Measurements from ENCODE around the gene CHD5. TPM values are rescaled to one million over a fixed set of nuclear protein-coding genes. Genes with fewer than 3 reads are reported as not detected.

CHD5 gene
- total RNA-seq, 4 donors from 2014 or later, result 5.5 to 16.9 (median 12.0) TPM

GRCh38 chr1:6123083-6123482 lies 57.0 kb downstream of the CHD5 start:
- no peak for DNase-seq (ENCODE audit: extremely low spot score)
- Histone ChIP-seq H3K4me1 (peaks cover 4 to 13% (median 11%) of the 10 kb centered on the region in 4 donors), H3K9me3 (no peaks in the 10 kb centered on the region), H3K27me3 (peaks cover 0 to 30% (median 0%) of the 10 kb centered on the region in 4 donors), H3K4me3 (no peak overlapping the region), H3K36me3 (peaks cover 0 to 4% (median 0%) of the 10 kb centered on the region in 4 donors), H3K27ac (replicated peaks in 1 of 4) (no peak overlapping the region)
- WGBS, result 68% methylated on average over 7 of the region's 7 CpGs
- intact Hi-C loops (cut with DNase I), result no loop called here
- TF ChIP-seq EP300 (IDR thresholded peaks at IDR 0.05), result no peak
- TF ChIP-seq POLR2AphosphoS5 (IDR thresholded peaks at IDR 0.05), result no peak
- TF ChIP-seq CTCF (IDR thresholded peaks at IDR 0.05), result no peak
- no peak for TF ChIP-seq POLR2A (IDR thresholded peaks at IDR 0.05; ENCODE audit: low read depth)

- intact Hi-C loops (cut with DNase I), result no loop called here
- 87% methylated on average over 17 of the region's 17 CpGs for WGBS
- Histone ChIP-seq H3K27me3 (peaks cover 0 to 18% (median 0%) of the 10 kb centered on the region in 4 donors), H3K9me3 (peaks cover 0 to 8% (median 0%) of the 10 kb centered on the region in 4 donors), H3K4me3 (no peak overlapping the region), H3K4me1 (no peaks in the 10 kb centered on the region), H3K36me3 (peaks cover 0 to 4% (median 0%) of the 10 kb centered on the region in 4 donors), H3K27ac (replicated peaks in 1 of 4) (no peak overlapping the region)
- no peak for TF ChIP-seq CTCF (IDR thresholded peaks at IDR 0.05)
- TF ChIP-seq EP300 (IDR thresholded peaks at IDR 0.05), result no peak
- TF ChIP-seq POLR2AphosphoS5 (IDR thresholded peaks at IDR 0.05), result no peak
- TF ChIP-seq POLR2A (IDR thresholded peaks at IDR 0.05; ENCODE audit: low read depth), result no peak
- DNase-seq (ENCODE audit: extremely low spot score), result no peak
Measured at GRCh38 chr1:6121651-6122370, 58.3 kb downstream of the CHD5 start.

GRCh38 chr1:6121021-6121421 lies 59.1 kb downstream of the CHD5 start:
- Histone ChIP-seq H3K9me3 (peaks cover 0 to 13% (median 0%) of the 10 kb centered on the region in 4 donors), H3K27me3 (peaks cover 0 to 14% (median 0%) of the 10 kb centered on the region in 4 donors), H3K27ac (replicated peaks in 1 of 4) (no peak overlapping the region), H3K4me1 (no peaks in the 10 kb centered on the region), H3K36me3 (peaks cover 0 to 4% (median 0%) of the 10 kb centered on the region in 4 donors), H3K4me3 (no peak overlapping the region)
- WGBS, result 79% methylated on average over 13 of the region's 18 CpGs
- TF ChIP-seq EP300 (IDR thresholded peaks at IDR 0.05) (no peak), POLR2A (IDR thresholded peaks at IDR 0.05; ENCODE audit: low read depth) (no peak), POLR2AphosphoS5 (IDR thresholded peaks at IDR 0.05) (no peak), CTCF (IDR thresholded peaks at IDR 0.05) (no peak)
- intact Hi-C loops (cut with DNase I), result no loop called here
- DNase-seq (ENCODE audit: extremely low spot score), result no peak

GRCh38 chr1:6118415-6118814 lies 61.7 kb downstream of the CHD5 start:
- Histone ChIP-seq H3K4me1 (no peaks in the 10 kb centered on the region), H3K27ac (replicated peaks in 1 of 4) (no peak overlapping the region), H3K36me3 (peaks cover 0 to 6% (median 0%) of the 10 kb centered on the region in 4 donors), H3K4me3 (no peak overlapping the region), H3K27me3 (no peaks in the 10 kb centered on the region), H3K9me3 (peaks cover 0 to 19% (median 0%) of the 10 kb centered on the region in 4 donors)
- DNase-seq (ENCODE audit: extremely low spot score), result no peak
- intact Hi-C loops (cut with DNase I), result no loop called here
- 87% methylated on average over 3 of the region's 3 CpGs for WGBS
- TF ChIP-seq POLR2AphosphoS5 (IDR thresholded peaks at IDR 0.05), result no peak
- no peak for TF ChIP-seq CTCF (IDR thresholded peaks at IDR 0.05)
- no peak for TF ChIP-seq EP300 (IDR thresholded peaks at IDR 0.05)
- TF ChIP-seq POLR2A (IDR thresholded peaks at IDR 0.05; ENCODE audit: low read depth), result no peak

Measured in esophagus muscularis mucosa (tissue), 4 donors.